Brain pericyte (primary cell): ENCODE data around the gene DDC.

Experiments
- DNase-seq: peaks from one replicate; pipeline ENCODE4 v3.0.0-alpha.2; 2012; ENCODE audit warnings: low read depth, low spot score

Gene DDC

DNA sequence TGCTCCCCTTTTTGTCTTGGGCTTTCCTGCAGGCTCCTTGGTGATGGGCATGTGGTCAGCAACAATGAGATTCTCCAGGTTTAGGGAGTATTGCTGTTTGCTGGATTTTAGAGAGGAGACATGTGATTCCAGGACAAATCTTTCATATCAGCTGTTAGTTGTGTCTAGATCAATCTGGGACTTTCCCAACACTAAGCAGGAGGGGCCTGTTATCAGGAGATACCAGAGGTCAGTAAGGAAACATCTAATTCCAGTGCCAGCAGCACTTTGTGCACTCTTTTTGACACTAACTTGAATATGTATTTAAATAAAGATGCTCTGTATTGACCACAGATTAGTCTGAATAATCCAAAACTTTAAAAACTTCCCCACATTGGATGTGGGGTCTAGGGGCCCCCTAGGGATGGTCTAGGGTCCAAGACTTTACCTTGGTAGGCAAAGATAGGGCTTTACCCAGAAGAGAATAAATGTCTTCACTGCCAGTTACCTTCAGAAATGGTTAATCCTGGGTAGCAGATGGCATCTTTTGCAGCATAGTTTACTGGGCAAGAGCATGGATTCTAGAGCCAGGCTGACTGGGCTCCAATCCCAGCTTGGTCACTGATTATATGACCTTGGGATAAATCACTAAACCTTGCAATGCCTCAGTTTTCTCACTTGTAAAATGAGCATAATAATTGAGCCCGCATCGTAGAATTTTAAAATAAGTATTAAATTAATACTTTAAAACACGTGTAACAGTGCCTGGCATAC lies 108.7 kb downstream of the DDC start:
- DNase-seq, result no peak

DNA sequence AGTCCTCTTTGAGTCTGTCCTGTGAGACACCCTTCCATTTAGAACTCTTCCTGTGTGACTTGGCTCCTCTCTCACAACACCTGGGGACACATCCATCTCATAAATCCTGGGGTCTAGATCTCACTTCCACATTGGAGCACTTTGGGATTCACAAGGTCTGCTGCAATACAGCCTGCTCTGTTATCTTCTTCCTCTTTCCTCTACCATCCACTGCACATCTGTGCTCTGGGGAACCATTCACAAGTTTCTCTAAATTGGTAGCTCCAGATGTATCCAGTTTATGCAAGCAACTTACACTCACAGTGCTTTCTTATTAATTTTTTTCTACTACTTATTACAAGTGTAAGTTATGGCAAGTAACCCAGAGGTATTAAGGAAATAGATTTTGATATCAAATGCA lies 109.5 kb downstream of the DDC start:
- no peak for DNase-seq

DNA sequence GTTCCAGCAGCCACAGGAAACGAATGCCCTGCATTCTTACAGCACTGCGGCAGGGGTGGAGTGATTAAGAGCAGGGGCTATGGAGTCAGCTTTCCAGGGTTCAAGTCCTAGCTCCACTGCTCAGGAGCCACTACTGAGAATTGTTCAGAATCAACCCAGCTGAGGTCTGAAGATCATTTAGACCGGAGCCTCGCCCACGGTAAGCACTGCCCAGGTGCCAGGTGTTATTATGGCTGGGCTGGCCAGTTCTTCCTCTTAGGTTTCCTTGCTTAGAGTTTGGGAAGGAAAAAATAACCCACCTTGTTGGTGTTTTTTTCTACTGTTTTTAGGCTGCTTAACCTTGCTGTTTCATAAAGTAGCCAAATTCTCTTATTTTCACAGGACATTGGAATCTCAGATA lies 110.2 kb downstream of the DDC start:
- no peak for DNase-seq

DNA sequence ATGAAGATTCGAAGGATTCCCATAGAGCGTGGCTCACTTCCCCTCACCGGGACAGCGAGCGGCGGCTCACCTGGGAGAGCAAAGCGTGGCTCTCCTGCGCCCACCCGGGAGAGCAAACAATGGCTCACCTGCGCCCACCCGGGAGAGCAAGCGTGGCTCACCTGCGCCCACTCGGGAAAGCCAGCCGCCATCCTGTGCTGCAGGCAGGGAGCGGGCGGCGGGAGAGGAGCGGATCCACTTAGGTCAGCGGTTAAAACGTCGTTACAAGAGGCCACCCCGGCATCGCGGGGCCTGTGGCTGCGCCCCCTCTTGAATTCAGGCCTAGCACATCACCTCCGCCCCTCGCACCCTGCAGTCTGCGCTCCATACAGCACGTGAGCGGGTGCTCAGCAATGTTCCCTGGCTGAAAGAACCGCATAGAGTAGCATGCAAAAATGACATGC lies 114.6 kb downstream of the DDC start:
- no peak for DNase-seq

DNA sequence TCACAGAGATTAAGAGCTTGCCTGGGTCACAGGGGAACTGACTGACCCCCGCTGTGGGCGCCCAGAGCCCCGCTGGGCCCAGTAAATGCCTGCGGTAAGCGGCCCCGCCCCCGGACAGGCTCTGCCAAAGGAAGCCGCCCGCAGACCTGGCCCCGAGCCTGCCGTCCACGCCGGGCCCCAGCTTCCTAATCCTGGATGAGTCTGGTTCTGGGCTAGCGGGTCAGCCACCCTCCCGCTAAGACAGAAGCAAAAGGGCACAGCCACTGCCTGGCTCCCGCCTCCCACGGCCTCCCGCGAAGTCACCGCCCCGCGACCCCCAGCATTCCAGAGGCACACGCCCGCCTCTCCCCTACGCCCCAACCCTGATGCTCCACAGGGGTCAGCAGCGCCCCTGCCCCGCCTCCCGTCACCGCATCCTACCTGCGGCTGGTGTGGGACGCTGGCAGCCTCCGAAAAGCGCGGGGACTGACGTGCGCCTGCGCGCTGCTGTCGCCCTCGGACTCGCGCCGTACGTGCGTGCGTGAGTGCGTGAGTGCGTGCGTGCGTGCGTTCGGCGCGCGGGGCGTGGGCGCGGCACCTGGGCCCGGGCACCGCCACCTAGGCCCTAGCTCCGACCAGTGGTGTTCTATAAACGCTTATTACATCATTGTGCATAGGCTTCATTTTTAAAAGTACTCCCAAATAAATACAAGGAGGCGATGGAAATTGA lies 115.2 kb downstream of the DDC start, which contains the start of gene FIGNL1:
FIGNL1 (minus strand) TSS at position 470 of the 709 bp plus-strand sequence. CDS start 3,063 bp downstream, outside the sequence.
- DNase-seq, result no peak

DNA sequence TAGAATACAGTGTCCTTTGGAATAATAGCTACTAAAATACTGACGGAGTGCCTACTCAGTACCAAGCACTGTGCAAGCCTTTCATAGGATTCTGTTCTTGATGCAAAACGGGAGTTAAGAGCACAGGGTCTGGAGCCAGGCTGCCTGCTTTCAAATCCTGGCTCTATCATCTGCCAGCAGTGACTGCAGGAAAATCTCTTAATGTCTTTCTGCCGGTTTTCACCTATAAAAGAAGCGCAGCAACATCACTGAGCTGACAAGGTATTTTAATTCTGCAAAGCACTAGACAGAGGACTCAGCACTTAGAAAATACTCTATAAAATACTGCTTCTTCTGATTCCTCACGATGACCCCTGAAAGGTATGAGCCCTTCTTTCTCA lies 115.7 kb downstream of the DDC start:
- no peak for DNase-seq

DNA sequence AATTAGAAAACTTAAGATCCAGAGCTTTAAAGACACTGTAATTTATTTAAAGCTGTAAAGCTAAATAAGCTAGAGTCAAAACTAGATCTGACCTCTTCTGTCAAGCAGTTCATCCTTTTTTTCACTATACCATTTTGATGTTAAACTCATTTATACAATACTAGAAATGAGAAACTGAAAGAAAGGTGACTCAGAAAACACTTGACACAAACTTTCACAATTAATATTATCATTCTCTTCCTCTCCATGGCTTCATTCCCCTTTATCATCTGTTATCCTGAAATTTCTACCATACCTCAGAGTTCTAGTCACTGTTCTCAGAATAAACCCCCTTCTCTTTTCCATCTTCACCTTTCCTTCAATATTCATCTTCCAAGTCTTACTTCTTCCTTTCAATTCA lies 116.4 kb downstream of the DDC start:
- DNase-seq, result no peak

DNA sequence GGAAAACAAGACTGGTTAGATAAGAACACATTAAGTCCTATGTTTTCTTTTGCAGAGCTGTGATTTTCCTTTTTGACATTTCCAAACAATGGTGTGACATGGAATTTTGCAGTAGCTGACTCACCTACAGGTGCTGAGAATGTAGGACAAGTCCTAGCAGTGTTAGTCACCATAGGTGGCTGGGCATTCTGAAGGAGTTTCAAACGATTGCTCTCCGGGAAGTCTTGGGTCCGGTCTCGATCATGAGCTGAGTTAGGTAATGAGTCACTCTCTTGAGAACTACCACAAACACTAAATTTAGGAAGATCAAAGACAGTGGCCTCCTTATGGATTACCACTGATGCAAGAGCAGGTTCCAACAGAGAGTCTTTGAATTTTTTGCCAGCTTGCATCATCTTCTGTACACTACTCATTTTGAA lies 118.7 kb downstream of the DDC start:
- DNase-seq, result no peak

DNA sequence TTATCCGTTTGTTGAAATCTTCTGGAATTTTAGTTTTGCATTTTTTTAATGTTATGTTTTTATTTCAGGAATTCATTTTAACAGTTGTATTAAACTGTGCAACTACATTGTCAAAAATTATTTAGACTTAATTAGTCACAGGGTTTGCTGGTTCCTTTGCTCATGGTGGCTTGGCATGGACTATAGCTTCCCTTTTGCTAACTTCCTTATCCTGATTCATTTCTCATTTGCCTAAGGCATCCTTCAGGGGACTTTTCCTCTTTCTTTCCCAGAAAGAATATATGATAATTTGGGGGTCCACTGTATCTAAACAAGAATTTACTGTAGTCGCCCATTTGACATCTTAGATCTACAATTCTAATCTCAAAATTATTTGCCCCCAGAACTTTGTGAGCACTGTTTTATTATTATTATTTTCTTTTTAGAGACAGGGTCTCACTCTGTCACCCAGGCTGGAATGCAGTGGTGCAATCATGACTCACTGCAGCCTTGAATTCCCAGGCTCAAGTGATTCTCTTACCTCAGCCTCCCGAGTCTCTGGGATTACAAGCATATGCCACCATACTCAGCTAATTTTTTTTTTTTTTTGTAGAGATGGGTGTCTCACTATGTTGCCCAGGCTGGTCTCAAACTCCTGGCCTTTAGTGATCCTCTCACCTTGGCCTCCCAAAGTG lies 128.9 kb downstream of the DDC start:
- no peak for DNase-seq

DNA sequence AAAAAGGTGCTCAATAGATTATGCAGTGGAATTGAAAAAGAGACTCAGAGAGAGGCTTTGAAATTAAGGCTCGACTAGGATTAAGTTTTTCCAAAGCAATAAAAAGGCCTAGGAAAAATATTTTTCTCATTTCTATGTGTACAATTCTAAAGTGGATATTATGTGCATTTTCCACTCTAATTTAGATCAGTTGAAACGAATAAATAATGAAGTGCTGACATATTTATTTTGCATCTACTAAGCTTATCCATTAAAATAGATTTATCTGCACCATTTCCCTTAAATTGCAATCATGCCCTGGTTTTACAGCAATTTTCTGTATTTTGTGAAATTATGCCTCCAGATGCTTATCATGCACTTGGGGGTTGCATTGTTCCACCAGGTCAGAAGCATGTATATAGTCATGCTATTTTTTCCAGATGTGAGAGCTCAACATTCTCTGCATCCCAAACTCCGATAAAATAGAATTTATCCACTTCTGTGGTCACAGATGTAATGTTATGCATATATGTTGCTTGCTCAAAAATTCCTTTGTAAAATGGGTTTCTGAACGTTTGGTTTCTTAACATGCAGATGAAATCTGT lies 133.4 kb downstream of the DDC start:
- no peak for DNase-seq

DNA sequence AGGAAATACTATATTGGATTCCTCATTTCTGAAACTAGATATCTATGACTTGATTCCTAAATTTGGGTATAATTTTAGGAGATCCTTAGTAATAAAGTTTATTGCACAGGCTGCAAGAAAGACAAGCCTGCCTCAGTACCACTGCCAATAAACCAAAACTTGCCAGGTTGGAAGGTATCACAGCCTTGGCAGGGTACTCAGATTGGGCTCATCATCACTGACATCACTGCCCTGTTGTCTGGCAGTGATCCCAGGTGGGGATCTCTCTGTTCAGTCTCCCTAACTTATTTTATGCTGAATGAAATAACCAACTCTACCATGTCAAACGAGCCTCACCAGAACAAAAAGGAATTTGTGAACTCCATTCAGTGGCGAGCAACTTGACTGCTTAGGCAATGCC lies 133.9 kb downstream of the DDC start:
- DNase-seq, result no peak

DNA sequence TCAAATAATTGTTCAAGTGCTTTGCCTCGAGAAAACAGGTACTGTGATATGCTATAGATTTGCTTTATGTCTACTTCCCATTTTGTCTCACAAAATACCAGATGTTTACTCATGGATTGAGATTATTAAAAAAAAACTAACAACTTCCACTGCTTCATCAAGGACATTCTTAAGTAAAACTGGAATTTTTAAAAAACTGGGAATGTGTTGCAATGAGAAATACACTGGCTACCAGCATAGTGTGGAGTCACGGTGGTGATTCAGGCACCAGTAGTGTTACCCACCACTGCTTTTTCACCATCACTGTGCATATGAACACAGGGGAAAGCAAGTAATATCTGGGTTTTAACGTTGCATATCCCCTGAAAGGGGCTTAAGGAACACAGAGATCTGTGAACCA lies 136.3 kb downstream of the DDC start:
- no peak for DNase-seq

DNA sequence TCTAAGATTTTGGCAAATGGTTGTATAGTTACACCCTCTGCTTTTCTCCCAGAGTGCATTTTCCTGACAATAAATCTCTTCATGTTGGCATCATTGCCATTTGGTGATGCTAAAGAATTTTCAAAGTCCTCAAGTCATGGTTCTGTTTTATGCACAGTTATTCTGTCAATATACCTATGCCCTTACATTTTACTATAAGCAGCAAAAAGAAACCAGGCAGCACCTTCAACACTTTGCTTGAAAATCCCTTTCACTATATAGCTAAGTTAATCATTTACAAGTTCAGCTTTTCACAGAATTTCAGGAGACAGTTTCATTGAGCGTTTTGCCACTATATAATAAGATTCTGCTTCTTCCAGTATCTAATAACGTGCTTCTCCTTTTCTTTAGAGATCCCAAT lies 137.7 kb downstream of the DDC start:
- no peak for DNase-seq

DNA sequence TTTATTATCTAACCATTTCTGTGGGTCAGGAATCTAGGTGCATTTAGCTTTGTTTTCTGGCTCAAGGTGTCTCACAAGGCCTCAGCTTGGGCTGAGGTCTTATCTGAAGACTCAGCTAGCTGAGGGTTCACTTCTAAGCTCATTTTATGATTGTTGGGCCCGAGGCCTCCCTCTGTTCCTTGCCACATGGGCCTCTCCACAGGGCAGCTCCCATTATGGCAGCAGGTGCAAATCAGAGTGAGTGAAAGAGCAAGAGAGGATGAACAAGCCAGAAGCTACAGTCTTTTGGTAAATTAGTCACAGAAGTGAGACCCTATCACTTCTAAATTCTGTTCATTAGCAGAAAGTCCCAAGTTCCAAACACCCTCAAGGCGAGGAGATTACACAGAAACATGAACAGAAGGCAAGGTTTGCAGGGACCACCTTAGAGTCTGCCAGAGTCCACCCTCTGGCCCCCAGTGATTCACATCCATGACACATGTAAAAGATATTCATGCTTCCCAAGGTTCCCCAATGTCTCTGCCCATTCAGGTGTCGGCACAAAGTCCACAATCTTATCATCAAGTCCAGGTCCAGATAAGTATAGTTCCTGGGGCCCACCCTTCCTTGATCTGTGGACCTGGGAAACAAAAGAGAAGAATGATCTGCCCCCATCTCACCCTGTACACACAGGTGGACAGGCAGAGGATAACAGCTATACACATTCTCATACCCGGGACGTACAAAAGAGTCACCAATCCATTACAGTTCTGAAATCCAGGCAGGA lies 138.7 kb downstream of the DDC start:
- DNase-seq, result no peak

DNA sequence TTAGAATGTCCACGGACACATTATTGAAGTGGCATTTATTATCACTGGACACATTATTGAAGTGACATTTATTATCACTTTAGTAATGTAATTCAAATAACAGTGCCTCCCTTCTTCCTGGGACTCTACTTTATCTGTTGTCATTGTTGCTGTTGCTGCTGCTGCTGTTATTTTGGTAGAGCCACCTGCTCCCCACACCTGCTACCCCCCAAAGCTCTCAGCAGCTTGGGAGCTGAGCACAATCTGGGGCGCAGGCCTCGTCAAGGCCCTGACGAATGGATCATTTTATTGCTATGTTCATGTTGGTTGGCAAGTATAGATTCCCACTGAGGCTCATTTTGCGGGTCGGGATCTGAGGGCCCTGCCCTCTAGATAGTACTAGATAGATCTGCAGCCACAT lies 139.9 kb downstream of the DDC start:
- DNase-seq, result no peak

DNA sequence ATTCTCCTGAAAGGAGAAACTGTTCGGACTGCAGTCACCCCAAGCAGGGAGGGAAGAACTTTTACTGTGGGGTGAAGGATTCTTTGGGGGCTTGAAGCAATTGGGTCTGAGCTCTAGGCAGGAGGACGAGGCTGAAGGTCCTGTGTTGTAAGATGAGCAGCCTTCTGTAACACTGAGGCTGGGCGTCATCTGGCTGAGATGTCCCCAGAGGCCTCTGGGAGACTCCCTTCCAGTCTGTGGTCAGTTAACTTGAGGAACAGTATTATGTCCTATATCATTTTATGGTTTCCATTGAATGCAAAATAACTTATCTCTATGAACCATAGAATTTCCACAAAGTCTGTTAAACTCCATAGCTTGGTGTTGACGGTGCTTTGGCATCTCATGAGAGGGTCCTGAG lies 141.3 kb downstream of the DDC start:
- no peak for DNase-seq

DNA sequence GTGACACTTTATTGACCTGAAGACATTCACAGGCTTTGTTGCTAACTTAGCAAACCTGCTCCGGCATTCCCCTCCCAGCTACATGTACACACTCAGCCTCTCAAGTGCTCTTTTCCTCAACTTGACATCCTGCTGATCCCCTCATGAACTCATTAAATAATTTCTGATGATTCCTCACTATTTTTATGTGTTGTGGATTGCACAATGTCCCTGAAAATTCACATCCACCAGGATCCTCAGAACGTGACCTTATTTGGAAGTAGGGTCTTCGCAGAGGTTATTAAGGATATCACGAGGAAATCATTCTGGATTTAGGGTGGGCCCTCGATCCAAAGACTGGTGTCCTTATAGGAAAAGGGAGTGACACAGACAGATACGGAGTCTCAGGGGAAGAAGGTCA lies 142.3 kb downstream of the DDC start:
- DNase-seq, result no peak

DNA sequence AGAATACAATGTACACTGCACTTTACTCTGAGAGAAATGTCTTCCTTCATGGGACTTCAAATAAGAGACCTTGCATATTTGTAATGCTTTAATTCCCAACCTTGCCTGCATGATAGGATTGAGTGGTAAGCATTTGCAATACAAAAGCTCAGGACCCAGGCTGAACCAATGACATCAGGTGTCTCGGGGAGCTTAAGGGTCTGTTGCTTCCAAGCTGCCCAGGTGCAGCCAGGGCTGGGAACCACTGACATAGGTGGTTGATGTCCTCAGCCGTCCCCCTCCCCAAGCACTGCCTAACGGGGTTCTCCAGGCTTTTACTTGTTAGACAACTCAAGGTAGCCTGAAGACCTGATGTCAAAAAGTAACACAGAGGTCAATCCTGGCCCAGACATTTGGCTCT lies 144.2 kb downstream of the DDC start:
- DNase-seq, result no peak

DNA sequence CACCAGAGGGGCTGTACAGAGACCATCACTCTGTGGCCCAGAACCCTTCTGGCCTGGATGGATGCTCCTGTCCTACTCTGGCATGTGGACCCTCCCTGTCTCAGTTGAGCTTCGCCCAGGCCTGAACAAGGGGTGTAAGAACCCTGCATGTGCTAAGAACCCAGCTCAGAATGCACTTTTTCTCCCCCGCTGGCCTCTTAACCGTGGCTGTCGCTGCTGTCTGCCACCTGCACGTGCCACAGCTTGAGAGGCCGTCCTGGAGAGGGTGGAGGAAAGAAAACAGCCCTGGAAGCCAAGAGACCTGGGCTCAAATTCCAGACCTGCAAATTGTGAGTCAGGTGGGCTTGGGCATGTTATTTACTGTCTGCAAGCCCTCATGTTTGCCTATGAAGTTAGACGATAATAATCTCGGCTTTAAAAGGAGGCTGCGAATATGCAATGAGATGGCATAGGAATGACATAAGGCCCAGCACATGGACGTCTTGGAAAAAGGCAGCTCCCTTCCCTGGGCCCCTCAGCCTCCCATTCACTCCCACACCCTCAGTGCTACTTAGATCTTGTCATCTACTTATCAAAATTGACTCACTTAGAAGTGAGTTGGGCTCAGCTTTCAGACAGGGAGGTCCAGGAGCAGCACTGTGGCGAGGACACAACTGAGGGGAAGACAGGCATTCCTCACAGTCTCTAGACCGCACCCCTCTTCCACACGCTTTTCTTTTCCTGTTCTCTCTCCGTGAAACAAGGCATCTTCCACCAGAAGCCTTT lies 146.5 kb downstream of the DDC start:
- no peak for DNase-seq

DNA sequence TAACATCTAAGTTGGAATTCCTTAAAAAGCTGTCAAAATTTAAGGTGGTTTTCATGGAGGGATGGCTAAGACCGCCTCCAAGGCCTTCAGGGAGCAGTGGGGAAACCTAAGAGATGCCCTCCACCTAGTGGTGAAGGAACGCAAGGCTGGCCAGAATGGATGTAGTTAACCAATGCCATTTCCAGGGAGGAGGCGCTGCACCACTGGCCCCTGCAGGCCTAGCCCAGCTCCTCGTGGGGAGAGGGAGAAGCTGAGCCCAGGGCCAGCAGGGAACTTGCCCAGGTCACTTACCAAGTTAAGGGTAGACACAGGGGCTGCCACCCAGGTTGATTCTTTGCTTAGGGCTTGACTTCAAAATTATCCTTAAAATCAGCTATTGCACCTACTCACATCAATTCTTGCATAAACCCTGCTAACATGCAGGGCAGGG lies 147.1 kb downstream of the DDC start:
- DNase-seq, result peak; percentile 21
